Glutamatergic neuron (in vitro differentiated cells): ENCODE data around the gene KRT73. TPM values are rescaled to one million over a fixed set of nuclear protein-coding genes. Genes with fewer than 3 reads are reported as not detected.

Source experiments
- DNase-seq: peaks from one replicate; pipeline ENCODE4 v3.0.0; 2022
- H3K27ac Mint-ChIP-seq: one replicate; pipeline ENCODE4 v1.8.0; 2020; ENCODE audit warnings: mild to moderate bottlenecking, mixed read lengths, inconsistent platforms; ENCODE audit not compliant: unreplicated experiment
- H3K27me3 Mint-ChIP-seq: one replicate; pipeline ENCODE4 v1.8.0; 2020; ENCODE audit warnings: mild to moderate bottlenecking, moderate library complexity, mixed read lengths, inconsistent platforms; ENCODE audit not compliant: unreplicated experiment
- H3K36me3 Mint-ChIP-seq: one replicate; pipeline ENCODE4 v1.8.0; 2020; ENCODE audit warnings: mild to moderate bottlenecking, mixed read lengths, inconsistent platforms; ENCODE audit not compliant: unreplicated experiment
- H3K4me1 Mint-ChIP-seq: one replicate; pipeline ENCODE4 v1.8.0; 2020; ENCODE audit warnings: mild to moderate bottlenecking, low read depth, mixed read lengths, inconsistent platforms; ENCODE audit not compliant: unreplicated experiment
- H3K4me3 Mint-ChIP-seq: one replicate; pipeline ENCODE4 v1.8.0; 2020; ENCODE audit warnings: mild to moderate bottlenecking, mixed read lengths, inconsistent platforms; ENCODE audit not compliant: unreplicated experiment
- H3K9me3 Mint-ChIP-seq: one replicate; pipeline ENCODE4 v1.8.0; 2020; ENCODE audit warnings: mild to moderate bottlenecking, moderate library complexity, mixed read lengths, inconsistent platforms; ENCODE audit not compliant: unreplicated experiment
- CTCF ChIP-seq: fragments of 200-600 bp; sonication (generic); IDR thresholded peaks from one replicate; pipeline ENCODE4 v1.5.0; 2021; ENCODE audit not compliant: partially characterized antibody, unreplicated experiment
- total RNA-seq: library from RNA; stranded (reverse); fragmentation: NEBNext Ultra II Directional; extraction: Animal tissue kit (Norgen Biotek cat#: 25700); gene quantifications from one replicate; pipeline ENCODE4 v1.2.1, GENCODE V29; 2021; ENCODE audit not compliant: unreplicated experiment

The KRT73 gene
- total RNA-seq, 1 donor from 2014 or later = not detected

- TF ChIP-seq CTCF = no peak
- Mint-ChIP-seq H3K27me3 (no peaks in the 10 kb centered on the region), H3K9me3 (no peaks in the 10 kb centered on the region), H3K27ac (no peak overlapping the region), H3K4me3 (no peak overlapping the region), H3K4me1 (no peaks in the 10 kb centered on the region), H3K36me3 (no peaks in the 10 kb centered on the region)
- no peak for DNase-seq
Measured at GRCh38 chr12:52627395-52628110, 9.2 kb upstream of the KRT73 start.

GRCh38 chr12:52622349-52622748, 4.0 kb upstream of the KRT73 start:
- Mint-ChIP-seq H3K27me3 (peaks cover 1% of the 10 kb centered on the region), H3K4me1 (no peaks in the 10 kb centered on the region), H3K27ac (no peak overlapping the region), H3K4me3 (no peak overlapping the region), H3K9me3 (no peaks in the 10 kb centered on the region), H3K36me3 (no peaks in the 10 kb centered on the region)
- DNase-seq = no peak
- TF ChIP-seq CTCF = no peak

- Mint-ChIP-seq H3K4me3 (no peak overlapping the region), H3K27ac (no peak overlapping the region), H3K9me3 (peaks cover 2% of the 10 kb centered on the region), H3K4me1 (no peaks in the 10 kb centered on the region), H3K27me3 (peaks cover 8% of the 10 kb centered on the region), H3K36me3 (peaks cover 9% of the 10 kb centered on the region)
- no peak for TF ChIP-seq CTCF
- no peak for DNase-seq
Measured at GRCh38 chr12:52618866-52619265, 507 bp upstream of the KRT73 start.

- H3K9me3 Mint-ChIP-seq = peaks cover 4% of the 10 kb centered on the region
- no peaks in the 10 kb centered on the region for H3K4me1 Mint-ChIP-seq
- H3K4me3 Mint-ChIP-seq = no peak overlapping the region
- no peak for DNase-seq
- peaks cover 9% of the 10 kb centered on the region for H3K36me3 Mint-ChIP-seq
- H3K27me3 Mint-ChIP-seq = peaks cover 8% of the 10 kb centered on the region
- TF ChIP-seq CTCF = no peak
- H3K27ac Mint-ChIP-seq = no peak overlapping the region
Measured at GRCh38 chr12:52617403-52617785, 965 bp downstream of the KRT73 start.

- TF ChIP-seq CTCF = no peak
- no peak for DNase-seq
Measured at GRCh38 chr12:52616680-52617402, 1.5 kb downstream of the KRT73 start.

More at GRCh38 chr12:52616680-52617402, 1.5 kb downstream of the KRT73 start:
- Mint-ChIP-seq H3K36me3 (peaks cover 9% of the 10 kb centered on the region), H3K27ac (no peak overlapping the region), H3K4me3 (no peak overlapping the region), H3K27me3 (peaks cover 7% of the 10 kb centered on the region), H3K4me1 (no peaks in the 10 kb centered on the region), H3K9me3 (peaks cover 4% of the 10 kb centered on the region)
